Endodermal cell (in vitro differentiated cells): Measurements from ENCODE around the gene TMEM40. TPM values are rescaled to one million over a fixed set of nuclear protein-coding genes. Genes with fewer than 3 reads are reported as not detected.

Source experiments
- DNase-seq: peaks from one replicate; pipeline ENCODE4 v3.0.0-alpha.2; 2017
- H3K27ac ChIP-seq: 2 replicates; pipeline ENCODE4 v1.5.1; 2013; ENCODE audit warnings: mild to moderate bottlenecking, low read depth, low read length, moderate library complexity
- H3K27me3 ChIP-seq: 2 replicates; pipeline ENCODE4 v1.6.1; 2013; ENCODE audit warnings: mild to moderate bottlenecking, low read length, moderate library complexity; ENCODE audit not compliant: insufficient read depth, control insufficient read depth, poor library complexity, severe bottlenecking
- H3K36me3 ChIP-seq: 2 replicates; pipeline ENCODE4 v1.7.0; 2013; ENCODE audit warnings: mild to moderate bottlenecking, low read length, moderate library complexity; ENCODE audit not compliant: control insufficient read depth, insufficient read depth
- H3K4me1 ChIP-seq: one replicate; pipeline ENCODE4 v1.7.0; 2013; ENCODE audit warnings: low read length; ENCODE audit not compliant: control insufficient read depth, insufficient read depth
- H3K4me3 ChIP-seq: 2 replicates; pipeline ENCODE4 v1.5.1; 2013; ENCODE audit warnings: mild to moderate bottlenecking, low read length, moderate library complexity
- H3K9ac ChIP-seq: 2 replicates; pipeline ENCODE4 v1.6.1; 2013; ENCODE audit warnings: mild to moderate bottlenecking, low read length, moderate library complexity; ENCODE audit not compliant: poor library complexity, severe bottlenecking; ENCODE audit errors: extremely low read depth
- H3K9me3 ChIP-seq: 2 replicates; pipeline ENCODE4 v1.6.1; 2013; ENCODE audit warnings: mild to moderate bottlenecking, low read length, moderate library complexity; ENCODE audit not compliant: control insufficient read depth
- H3K27ac Mint-ChIP-seq: 2 replicates; pipeline ENCODE4 v1.8.0; 2020; ENCODE audit warnings: mixed read lengths
- H3K27me3 Mint-ChIP-seq: 2 replicates; pipeline ENCODE4 v1.8.0; 2021; ENCODE audit warnings: mild to moderate bottlenecking, mixed read lengths; ENCODE audit not compliant: insufficient read depth
- H3K36me3 Mint-ChIP-seq: 2 replicates; pipeline ENCODE4 v1.8.0; 2020; ENCODE audit warnings: low read depth, mixed read lengths
- H3K4me1 Mint-ChIP-seq: 2 replicates; pipeline ENCODE4 v1.8.0; 2020; ENCODE audit warnings: mixed read lengths
- H3K4me3 Mint-ChIP-seq: 2 replicates; pipeline ENCODE4 v1.8.0; 2020; ENCODE audit warnings: mild to moderate bottlenecking, moderate library complexity, mixed read lengths
- H3K9me3 Mint-ChIP-seq: 2 replicates; pipeline ENCODE4 v1.8.0; 2020; ENCODE audit warnings: mild to moderate bottlenecking, mixed read lengths
- WGBS, 2 experiments: methylation state at CpG; one replicate each; pipeline versions ENCODE4 v1.1.5 to v1.1.7; 2013; ENCODE audit warnings: missing lambda C conversion rate in 2 of 2, mixed read lengths in 1 of 2; ENCODE audit not compliant: insufficient coverage in 1 of 2, insufficient read length in 1 of 2; 5-methylcytosine and 5-hydroxymethylcytosine counted together
- total RNA-seq, 2 donors: library from RNA; stranded (reverse); fragmentation: NEBNext Ultra II Directional in 1 of 2; extraction: Animal tissue kit (Norgen Biotek cat#: 25700) in 1 of 2; gene quantifications; 2 replicates in 1 of 2; 3 replicates in 1 of 2; pipeline ENCODE4 v1.2.1, GENCODE V29; 2021
- TF ChIP-seq, protein P1 (sequence below): fragments of 200-600 bp; sonication (generic); conservative IDR thresholded peaks from 2 replicates; pipeline ENCODE4 v1.5.0; 2021; ENCODE audit warnings: antibody characterized with exemption, mild to moderate bottlenecking

Gene TMEM40
- total RNA-seq, 2 donors from 2014 or later: not detected

DNA sequence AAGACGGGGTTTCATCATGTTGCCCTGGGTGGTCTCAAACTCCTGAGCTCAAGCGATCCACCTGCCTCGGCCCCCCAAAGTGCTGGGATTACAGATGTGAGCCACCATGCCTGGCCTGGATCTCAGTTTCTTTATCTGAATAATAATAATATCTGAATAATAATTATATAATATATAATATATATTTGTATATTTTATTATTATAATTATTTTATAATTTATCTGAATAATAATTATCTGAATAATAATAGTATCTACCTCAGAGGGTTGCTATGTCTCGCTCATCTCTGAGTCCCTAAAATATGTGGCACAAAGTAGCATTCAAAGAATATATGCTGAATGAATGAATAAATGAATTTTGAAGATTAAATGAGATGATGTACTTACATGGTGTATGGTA is 44.8 kb downstream of the TMEM40 start:
- Histone ChIP-seq H3K9ac (no peak overlapping the region), H3K27me3 (no peaks in the 10 kb centered on the region), H3K4me3 (no peak overlapping the region), H3K4me1 (no peaks in the 10 kb centered on the region), H3K9me3 (no peaks in the 10 kb centered on the region), H3K27ac (no peak overlapping the region), H3K36me3 (no peaks in the 10 kb centered on the region)
- 92 to 93% methylated on average over 2 to 4 of the region's 4 CpGs for WGBS, 2 experiments
- Mint-ChIP-seq H3K27me3 (no peaks in the 10 kb centered on the region), H3K36me3 (no peaks in the 10 kb centered on the region), H3K9me3 (no peaks in the 10 kb centered on the region), H3K4me3 (no peak overlapping the region), H3K4me1 (no peaks in the 10 kb centered on the region), H3K27ac (no peak overlapping the region)
- no peak for DNase-seq
- TF ChIP-seq, protein P1, sequence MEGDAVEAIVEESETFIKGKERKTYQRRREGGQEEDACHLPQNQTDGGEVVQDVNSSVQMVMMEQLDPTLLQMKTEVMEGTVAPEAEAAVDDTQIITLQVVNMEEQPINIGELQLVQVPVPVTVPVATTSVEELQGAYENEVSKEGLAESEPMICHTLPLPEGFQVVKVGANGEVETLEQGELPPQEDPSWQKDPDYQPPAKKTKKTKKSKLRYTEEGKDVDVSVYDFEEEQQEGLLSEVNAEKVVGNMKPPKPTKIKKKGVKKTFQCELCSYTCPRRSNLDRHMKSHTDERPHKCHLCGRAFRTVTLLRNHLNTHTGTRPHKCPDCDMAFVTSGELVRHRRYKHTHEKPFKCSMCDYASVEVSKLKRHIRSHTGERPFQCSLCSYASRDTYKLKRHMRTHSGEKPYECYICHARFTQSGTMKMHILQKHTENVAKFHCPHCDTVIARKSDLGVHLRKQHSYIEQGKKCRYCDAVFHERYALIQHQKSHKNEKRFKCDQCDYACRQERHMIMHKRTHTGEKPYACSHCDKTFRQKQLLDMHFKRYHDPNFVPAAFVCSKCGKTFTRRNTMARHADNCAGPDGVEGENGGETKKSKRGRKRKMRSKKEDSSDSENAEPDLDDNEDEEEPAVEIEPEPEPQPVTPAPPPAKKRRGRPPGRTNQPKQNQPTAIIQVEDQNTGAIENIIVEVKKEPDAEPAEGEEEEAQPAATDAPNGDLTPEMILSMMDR: no peak

DNA sequence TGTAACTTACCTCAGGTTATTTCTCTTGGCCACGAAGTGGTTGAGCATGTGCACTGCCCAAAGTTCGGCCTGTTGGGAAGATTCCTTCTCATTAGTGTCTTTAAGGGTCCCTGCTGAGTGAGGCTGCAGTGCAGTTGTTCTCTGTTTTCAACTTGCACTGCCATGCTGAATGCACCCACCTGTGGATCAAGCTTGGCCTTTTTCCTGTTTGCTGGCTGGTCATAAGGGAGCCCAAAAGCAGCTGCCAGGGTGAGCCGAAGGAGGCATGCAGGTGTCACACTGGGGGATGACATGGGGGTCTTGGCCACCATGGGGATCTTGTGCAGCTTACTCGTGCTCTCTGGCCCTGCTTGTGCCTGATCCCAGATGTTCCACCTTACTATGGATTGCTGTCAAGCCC is 49.0 kb downstream of the TMEM40 start:
- no peaks in the 10 kb centered on the region for H3K36me3 Mint-ChIP-seq
- no peaks in the 10 kb centered on the region for H3K4me1 ChIP-seq
- no peaks in the 10 kb centered on the region for H3K4me1 Mint-ChIP-seq
- WGBS, 2 experiments: 84 to 85% methylated on average over 3 to 4 of the region's 4 CpGs
- H3K4me3 Mint-ChIP-seq: no peak overlapping the region
- no peak overlapping the region for H3K27ac Mint-ChIP-seq
- no peak overlapping the region for H3K9ac ChIP-seq
- peaks cover 3% of the 10 kb centered on the region for H3K27me3 Mint-ChIP-seq
- no peak overlapping the region for H3K27ac ChIP-seq
- TF ChIP-seq, protein P1: no peak
- H3K4me3 ChIP-seq: no peak overlapping the region
- H3K9me3 ChIP-seq: no peaks in the 10 kb centered on the region
- DNase-seq: no peak
- no peaks in the 10 kb centered on the region for H3K36me3 ChIP-seq
- H3K9me3 Mint-ChIP-seq: no peaks in the 10 kb centered on the region
- no peaks in the 10 kb centered on the region for H3K27me3 ChIP-seq

DNA sequence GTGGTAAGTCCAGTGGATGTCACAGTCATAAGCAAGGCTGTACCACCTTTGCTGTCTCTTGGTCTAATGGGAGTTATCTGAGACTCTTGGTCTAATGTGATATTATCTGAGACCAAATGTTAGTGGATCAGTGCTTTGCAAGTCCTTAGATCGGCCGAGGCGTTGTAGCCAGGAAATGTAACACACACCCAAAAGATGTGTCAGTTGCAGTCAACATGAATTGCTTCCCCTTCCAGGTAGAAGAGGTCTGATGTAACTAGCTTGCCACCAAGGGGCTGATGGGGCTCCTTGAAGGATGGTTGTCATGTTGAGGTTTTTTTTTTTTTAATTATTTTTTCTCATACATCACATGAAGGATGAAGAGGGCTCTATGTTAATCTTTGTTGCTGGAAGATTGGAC is 49.7 kb downstream of the TMEM40 start:
- DNase-seq: no peak
- peaks cover 3% of the 10 kb centered on the region for H3K27me3 Mint-ChIP-seq
- H3K27ac ChIP-seq: no peak overlapping the region
- no peak overlapping the region for H3K4me3 ChIP-seq
- H3K9me3 ChIP-seq: no peaks in the 10 kb centered on the region
- no peaks in the 10 kb centered on the region for H3K27me3 ChIP-seq
- H3K36me3 Mint-ChIP-seq: no peaks in the 10 kb centered on the region
- no peaks in the 10 kb centered on the region for H3K4me1 ChIP-seq
- no peaks in the 10 kb centered on the region for H3K4me1 Mint-ChIP-seq
- H3K4me3 Mint-ChIP-seq: no peak overlapping the region
- no peaks in the 10 kb centered on the region for H3K36me3 ChIP-seq
- no peaks in the 10 kb centered on the region for H3K9me3 Mint-ChIP-seq
- TF ChIP-seq, protein P1: no peak
- 93 to 100% methylated on average over 3 of the region's 3 CpGs for WGBS, 2 experiments
- H3K27ac Mint-ChIP-seq: no peak overlapping the region
- H3K9ac ChIP-seq: no peak overlapping the region
